HG02588 (cell line): Measurements from ENCODE around the gene SLC22A23.

Experiments
- ATAC-seq: cut with Tn5 transposase; IDR thresholded peaks from one replicate; pipeline ENCODE4 v1.9.1; 2021; ENCODE audit warnings: mild to moderate bottlenecking, moderate library complexity; ENCODE audit not compliant: unreplicated experiment

The SLC22A23 gene

DNA sequence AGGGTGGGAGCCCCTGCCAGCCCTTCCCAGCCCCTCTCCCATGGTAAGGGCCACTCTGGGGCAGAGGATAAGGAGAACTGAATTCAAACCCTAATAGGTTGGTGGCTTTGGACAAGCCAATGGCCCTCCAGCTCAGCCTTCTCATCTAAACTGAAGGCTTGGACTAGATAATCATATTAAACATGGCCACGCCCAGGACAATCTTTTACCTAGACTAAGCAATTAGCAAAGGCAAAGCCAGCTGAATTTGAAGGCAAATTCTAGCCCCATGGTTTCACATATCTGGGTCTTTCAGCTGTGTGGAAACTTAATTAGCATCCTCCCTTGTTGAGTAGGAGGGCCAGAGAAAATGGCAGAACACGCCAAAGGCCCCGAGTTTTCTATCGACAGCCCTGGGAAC, 10.7 kb downstream of the SLC22A23 start:
- no peak for ATAC-seq

DNA sequence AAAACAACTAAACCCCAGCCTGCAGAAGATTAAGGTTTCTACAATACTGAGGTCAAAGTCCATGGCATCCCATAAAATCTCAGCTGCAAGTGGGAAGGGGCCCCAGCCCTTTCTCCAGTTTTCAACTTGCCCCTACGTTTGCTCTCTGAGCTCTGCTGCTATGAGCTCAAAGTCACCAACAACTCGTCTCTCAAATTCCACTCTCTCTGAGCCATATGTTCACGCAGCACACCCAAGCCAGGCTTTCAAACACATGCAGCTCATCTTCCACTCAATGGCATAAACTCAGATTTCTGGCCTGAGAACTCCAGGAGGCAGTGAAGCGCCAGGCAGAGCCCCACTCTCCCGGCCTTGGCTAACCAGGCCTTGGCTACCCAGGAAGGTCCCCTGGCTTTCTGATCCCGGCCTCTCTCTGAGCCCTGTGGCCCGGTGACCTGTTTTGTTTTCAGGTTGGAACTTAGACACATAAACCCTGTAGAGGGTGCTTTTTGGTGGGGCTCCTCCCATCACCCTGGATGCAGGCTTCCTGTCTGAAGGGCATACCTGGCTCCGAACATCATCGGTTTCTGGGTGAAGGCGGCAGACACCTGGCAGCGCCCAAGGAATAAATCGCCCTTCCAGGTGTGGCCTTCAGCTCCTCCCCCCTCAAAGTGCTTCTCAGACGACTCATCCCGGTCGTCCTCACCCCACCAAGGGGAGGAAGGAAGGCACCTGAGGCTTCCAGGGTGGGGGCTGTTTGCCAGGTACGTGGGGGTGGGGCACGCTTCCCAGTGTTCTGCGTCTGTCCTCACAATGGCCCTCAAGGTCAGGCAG, 12.4 kb downstream of the SLC22A23 start:
- no peak for ATAC-seq

DNA sequence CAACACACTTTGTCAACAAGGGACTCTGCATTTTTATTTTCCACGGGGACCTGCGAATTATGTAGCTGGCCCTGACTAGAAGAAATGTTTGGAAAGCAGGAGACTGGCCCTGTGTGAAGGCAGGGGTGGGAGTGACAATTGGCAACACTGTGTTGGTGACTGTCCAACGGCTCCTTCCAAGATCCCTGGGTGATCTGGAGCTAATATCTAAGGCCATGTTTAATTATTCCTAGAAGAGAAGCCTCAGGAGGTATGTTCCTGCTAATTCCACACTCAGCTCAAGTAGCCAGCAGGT, 13.7 kb downstream of the SLC22A23 start:
- ATAC-seq = no peak

DNA sequence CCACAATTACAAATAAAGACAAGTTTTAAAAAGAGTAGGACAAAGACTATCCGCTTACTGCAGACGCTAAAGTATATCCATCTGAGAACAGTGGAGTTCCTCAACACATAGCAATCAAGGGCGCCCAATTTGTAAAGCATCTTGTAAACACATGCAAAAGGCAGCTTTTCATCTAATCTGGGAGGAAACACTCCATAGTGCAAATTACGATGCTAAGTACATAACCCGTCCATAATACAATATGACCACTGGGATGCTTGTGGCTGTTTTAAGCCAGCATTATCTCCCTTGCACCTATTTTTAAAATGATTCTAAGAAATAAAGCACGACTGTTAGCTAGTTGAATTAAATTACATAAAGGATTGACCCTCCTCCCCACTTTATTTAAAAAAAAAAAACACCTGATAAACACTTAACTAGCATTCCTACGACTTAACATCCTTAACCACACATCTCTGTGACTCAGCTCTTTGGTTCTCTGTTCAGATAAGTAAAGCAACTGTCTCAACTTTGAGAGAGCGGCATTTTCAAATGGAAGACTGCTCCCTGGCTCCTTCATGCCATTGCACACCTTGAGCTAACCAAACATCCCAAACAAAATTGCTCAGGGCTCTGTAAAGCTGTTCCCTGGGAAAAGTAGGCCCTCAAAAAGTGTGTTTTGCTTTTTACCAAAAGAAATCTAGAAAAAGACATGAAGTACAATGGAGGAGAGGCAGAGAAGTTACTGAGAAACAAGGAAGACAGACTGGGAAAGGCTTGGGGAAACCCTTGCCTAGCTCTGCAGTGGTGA, 14.2 kb downstream of the SLC22A23 start:
- no peak for ATAC-seq

DNA sequence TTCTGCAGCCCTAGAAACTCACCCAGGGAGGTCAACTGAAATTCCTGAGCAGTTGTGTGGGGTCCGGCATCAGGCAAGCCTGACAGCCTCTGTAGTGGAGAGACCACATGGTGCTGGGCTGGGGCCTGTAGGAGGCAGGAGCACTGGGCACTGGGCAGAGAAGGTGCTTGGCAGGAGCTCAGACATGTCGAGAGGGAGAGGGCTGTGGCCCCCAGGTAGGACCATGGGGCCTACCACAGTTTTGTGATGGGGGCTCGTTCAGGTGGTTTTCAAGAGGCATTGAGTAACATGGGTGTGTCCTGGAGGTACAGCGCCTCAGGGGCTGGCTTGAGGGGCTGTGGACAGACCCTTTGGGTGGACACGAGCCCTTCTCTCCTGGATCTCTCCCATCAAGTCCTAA, 15.9 kb downstream of the SLC22A23 start:
- ATAC-seq = no peak

DNA sequence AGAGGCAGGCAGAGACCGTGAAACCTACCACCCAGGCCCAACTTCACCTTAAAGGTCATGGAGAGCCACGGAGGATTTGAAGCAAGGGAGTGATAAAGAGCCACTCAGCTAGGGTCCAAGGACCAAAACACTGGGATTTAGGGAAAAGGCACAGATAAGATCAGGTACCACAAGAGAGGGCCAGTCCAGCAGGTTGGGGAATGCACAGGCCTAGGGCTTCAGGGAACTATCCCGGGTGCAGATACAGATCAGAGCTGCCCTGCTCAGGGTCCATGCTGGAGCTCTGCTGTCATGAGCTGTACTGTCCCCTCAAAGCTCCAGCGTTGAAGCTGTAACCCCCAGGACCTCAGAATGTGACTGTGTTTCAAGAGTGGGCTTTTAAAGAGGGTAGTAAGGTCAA, 16.9 kb downstream of the SLC22A23 start:
- no peak for ATAC-seq

DNA sequence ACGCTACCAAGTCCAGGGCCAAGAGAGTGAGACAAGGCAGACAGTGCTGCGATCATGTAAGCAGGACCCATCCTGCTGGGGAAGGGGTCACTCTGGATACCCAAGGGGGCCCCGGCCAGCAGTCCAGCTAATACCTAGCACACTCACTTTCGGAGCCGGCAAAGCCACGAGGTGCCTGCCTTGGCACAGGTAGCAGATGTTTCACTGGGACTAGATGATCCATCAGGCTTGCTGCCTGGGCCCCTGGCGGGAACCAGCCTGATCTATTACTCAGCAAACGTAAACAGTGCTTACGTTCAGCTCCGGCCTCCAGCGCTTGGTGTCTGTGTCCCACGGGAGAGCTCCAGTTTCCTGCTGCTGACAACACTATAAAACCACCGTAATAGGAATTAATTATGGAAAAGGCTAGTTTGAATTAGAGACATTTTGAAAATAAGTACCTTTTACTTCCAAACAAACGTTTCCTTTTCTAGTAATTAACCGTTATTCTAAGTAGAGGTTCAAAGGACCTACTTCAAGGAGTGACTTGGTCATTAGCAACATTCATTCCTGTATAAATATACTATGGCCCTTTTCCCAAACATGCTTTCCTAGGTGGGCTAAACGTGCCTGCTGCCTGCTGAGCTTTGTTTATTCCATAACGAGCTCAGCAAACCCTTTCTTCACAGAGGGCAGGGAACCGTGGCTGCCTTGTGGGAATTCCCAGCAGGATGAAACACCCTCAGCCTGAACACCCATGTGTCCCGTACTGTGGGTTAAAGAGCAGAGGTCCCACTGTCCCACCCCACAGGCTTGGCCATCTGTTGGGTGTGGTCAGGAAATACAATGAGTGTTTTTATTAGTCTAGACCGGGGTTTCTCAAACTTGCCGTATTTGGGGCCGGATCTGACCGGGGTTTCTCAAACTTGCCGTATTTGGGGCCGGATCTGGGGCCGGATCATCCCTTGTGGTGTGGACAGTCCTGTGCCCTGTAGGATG, 18.4 kb downstream of the SLC22A23 start:
- no peak for ATAC-seq

DNA sequence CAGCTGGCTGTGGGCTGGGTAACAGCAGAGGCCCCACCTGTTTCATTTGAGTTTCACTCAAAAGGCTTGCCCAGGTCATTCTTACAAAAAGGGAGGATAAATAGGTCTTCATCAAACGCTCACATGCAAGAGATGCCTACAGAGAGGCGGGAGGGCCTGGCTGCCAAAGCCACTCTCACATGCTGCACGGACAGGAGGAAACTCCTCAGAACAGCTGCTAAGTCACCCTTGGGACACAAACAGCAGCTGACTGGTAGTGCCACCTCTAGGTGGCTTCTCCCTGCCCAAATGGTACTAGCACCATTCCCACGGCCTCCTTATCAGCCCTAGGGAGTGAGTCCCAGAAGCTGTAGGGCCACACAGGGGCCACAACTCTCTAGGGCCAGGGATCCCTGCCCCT, 23.8 kb downstream of the SLC22A23 start:
- ATAC-seq = no peak

DNA sequence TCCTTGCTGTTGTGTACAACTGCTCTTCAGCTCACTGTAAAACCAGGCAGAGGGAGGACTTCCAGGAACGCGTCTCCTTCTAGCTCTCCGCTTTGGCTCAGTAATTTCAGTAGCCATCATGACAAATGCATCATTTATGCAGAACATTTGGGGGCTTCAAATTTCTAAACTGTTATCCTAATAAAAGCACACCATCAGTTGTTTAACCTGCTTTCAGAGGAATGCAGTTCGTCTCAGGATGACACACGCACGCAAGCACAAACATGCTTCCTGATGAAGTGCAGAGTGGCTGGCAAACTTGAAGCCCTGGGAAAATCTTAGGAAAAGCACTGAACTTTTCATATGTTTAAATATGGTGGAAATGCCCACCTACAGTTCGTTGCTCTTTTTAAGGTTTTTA, 24.4 kb downstream of the SLC22A23 start:
- ATAC-seq = no peak

DNA sequence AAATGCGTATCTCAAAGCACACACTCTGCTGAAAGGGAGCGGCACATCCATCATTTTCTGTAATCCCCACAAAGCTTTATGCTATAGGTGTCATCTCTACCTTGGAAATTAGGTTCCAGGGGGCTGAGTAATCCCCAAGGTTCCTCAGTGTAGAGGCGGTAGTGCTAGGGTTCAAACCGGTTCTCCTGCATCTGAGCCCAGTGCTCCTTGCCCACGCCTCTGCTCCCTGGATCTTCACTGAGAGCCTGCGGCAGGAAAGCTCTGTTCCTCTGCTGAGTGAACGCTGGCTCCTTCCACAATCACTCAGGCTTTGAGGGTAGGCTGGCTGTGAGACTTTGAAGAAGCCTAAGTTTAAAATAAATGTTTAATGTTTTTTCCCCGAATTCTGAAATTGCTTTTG, 24.9 kb downstream of the SLC22A23 start:
- ATAC-seq = no peak

DNA sequence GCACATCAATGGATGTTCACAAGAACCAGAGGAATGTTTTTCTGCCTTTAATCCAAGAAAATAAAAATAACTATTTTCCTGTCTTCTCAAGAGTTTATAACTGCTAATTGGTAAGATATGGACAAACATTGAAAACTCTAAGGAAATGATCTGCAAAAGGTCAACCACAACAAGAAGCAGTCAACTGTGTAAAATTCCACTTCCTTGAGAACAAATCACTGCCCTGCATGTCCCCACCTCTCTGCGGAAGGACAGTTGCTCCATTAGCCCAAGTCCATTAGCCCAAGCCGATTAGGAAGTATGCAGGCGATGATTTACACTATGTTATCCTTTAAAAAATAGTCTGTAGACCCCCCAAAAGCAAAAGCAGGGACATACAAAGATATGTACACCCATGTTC, 27.6 kb downstream of the SLC22A23 start:
- ATAC-seq = no peak

DNA sequence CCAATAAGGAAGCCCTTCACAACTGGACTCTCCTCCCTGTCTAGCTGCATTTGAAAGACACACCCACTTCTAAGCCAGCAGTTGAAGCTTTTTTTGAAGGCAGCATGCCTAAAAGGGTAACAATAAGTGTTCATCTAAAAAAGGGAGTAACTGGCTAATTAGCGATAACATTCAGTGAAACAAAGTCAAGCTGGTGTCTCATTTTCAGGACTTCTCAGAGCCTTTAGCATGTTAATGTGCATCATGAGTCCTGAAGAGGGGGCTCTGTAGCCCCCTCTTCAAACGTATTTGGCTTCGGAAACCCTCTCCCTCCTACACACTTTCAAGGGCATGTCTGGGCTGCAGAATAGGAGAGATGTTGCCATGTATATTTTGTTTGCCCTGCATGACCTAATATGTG, 28.1 kb downstream of the SLC22A23 start:
- no peak for ATAC-seq

DNA sequence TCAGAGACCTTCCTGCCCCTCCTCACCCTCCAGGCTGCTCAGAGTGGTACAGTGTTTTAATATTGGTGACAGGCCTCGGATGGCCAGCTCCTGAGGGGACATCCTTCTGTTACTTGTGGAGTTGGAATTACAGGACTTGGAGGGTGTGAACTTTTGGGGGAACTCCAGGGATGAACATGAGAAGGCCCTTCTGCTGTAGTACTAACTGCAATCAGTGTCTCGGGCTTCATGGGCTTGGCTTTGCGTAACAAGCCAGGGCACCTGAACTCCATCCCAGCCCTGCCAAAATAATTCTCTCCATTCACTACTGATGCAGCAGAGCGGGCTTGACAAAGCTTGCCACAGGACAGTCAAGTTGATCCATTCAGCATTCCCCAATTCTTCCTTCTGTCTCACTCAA, 28.6 kb downstream of the SLC22A23 start:
- no peak for ATAC-seq

DNA sequence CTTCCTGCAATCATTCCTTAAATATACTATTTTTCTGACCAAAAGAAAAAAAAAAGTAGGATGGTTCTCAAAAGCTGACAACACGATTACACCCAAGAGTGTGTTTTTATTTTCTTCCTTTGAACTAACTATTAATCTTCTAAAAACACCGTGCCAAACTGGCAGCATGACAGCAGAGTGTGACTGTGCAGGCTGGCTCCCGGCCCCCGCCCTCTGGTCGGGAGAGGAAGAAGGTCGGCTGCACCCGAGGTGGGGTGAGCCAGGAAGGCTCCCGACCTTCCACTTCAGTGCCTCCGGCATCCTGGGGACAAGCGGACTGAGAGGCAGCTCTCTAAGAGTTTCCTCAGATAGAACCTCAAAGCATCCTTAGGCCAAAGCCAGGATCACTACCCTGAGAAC, 29.2 kb downstream of the SLC22A23 start:
- no peak for ATAC-seq

DNA sequence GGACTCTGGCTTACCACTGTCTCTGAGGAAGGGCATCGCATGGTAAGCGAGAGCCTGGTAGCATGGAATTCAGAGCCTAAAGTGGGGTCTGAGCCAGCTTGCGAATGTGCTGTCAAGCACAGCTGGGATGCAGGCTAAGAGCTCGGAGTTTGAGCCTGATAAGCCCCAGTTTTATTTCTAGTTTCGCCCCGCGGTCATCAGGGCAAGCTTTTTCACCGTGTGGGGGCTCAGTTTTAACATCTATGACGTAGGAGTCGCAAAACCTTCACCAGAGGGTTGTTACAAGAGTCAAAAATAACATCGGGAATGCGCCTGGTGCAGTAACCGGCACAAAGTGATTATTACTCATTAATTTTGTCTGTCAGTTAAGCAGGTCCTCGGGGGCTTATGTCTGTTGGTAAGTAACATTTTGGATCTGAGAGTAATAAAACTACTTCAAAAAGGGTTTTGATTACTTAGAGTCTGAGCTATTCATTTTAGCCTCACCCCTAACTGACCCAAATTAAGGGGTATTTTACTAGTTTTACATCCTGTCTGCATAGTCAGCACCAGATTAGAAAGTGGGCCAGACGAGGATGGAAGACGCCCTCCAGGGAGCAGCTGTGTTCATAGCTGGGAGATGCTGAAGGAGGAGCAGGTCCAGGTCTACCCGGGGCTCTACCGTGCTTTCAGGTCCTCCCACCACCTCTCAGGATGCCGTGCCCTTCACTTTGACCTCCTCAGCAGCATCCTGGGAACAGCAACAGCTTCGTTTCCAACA, 29.7 kb downstream of the SLC22A23 start:
- no peak for ATAC-seq

DNA sequence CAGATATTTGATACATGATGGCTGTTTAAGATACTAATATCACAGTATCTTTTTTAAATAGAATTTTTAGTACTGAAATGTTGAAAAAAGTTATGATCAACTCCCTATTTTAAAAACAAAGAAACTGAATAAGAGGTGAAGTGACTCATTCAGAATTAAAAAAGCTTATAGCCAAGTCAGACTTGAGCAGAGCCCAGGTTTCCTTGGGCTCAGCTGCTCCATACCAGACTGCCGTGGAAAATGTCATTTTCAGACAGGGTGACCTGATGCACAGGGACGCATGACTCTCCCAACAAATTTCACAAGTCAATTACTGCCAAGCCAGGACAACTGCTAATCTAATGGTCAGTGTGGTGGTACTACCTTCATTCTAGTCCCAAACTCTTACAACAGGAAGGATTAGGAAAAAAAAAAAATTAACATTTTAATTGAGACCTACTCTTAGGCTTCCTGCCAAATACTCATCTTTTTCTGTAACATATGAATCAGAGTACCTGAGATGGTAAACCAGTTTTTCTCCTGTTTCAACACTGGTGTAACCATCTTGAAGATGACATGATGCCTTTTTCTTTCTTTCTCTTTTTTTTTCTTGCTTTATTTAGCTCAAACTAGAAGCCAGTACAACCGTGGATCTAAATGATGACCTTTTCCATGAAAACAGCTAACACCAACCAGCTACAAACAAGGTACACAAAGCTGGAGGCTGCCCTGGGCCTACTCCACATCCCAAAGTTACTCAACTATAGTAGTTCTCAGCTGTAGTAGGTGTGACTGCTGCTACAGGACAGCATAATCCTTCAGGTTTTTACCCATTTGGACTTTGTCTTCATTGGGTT, 30.5 kb downstream of the SLC22A23 start:
- no peak for ATAC-seq

DNA sequence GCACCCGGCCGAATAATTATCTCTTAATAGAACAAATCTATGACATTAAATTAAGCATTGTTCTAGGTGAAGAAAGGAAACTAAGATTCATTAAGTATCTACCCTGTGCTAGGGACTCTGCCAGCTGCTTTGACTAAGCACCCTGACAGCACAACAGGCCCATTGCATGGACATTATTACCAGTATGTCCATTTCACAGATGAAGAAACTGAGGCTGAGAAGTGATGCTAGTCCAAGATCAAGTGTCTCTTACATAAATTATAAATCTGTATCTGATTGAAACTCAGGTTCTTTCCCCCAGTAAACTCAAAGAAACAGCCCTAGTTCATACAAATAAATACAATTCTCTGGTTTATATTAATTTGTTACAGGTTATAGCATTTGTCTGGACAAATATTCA, 31.3 kb downstream of the SLC22A23 start:
- no peak for ATAC-seq

DNA sequence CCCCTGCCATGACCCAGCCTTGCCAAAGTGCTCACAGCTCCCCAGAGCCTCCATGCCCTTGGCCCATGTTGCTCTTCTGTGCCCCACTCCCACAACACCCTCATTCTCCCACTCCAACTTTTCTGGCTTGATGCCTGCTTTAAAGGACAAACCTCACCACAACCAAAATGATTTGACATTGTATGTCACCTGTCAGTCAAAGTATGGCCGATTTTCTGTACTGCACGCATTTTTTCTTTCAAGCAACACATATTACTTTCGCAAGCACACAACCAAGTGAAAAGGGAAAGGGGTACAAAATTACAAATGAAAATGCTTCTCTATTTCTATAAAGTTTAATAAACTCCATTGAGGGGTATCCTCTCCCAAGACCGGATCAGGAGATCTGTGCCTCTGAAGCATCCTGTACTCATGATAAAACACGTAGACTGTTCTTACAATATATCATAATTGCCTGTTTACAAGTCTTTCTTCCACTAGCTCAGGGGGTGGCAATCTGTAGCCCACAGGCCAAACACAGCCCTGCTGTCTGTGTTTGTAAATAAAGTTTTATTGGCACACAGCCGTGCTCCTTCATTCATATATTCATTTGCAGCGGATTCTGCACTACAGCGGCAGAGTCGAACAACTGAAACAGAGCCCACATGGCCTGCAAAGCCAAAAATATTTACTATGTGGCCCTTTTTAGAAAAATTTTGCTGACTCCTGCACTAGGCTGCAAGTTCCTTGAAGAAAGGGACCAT, 32.5 kb downstream of the SLC22A23 start:
- no peak for ATAC-seq
